A673 (cell line): Measurements from ENCODE around the gene DMAC2L. TPM values are rescaled to one million over a fixed set of nuclear protein-coding genes. Genes with fewer than 3 reads are reported as not detected.

Experiments
- BruUV-seq: library from RNA; stranded (reverse); fragments of 400-500 nt; replicated peaks from 2 replicates; lab custom pipeline; 2021; lab: Mats Ljungman, UMichigan
- CTCF ChIA-PET: fragments of 300-600 bp; sonication (Branson Sonifier 250); formaldehyde crosslinking; loops from one replicate; lab custom pipeline; 2022; ENCODE audit warnings: antibody characterized with exemption; lab: Charles Lee
- POLR2A ChIA-PET: fragments of 300-600 bp; sonication (Branson Sonifier 250); formaldehyde crosslinking; loops from one replicate; lab custom pipeline; 2022; ENCODE audit warnings: antibody characterized with exemption; ENCODE audit not compliant: low non-redundant PET; lab: Charles Lee
- DNase-seq: peaks from one replicate; pipeline ENCODE4 v3.0.0-alpha.2; 2015; ENCODE audit warnings: low spot score
- H3K27ac ChIP-seq: fragments of 200-600 bp; sonication (generic); 2 replicates; pipeline ENCODE4 v1.5.1; 2016; ENCODE audit warnings: mixed run types, low read depth, mild to moderate bottlenecking, mixed read lengths, antibody characterized with exemption, low read length; ENCODE audit not compliant: poor library complexity, severe bottlenecking
- H3K27me3 ChIP-seq: fragments of 200-600 bp; sonication (generic); replicated peaks from 2 replicates; pipeline ENCODE4 v1.6.1; 2017; ENCODE audit warnings: mixed run types, low read depth, mild to moderate bottlenecking, mixed read lengths, antibody characterized with exemption, low read length; ENCODE audit not compliant: insufficient read depth, poor library complexity
- H3K36me3 ChIP-seq: fragments of 200-600 bp; sonication (generic); 2 replicates; pipeline ENCODE4 v1.6.1; 2016; ENCODE audit warnings: mixed run types, mild to moderate bottlenecking, mixed read lengths, antibody characterized with exemption, low read length; ENCODE audit not compliant: insufficient read depth, poor library complexity, severe bottlenecking
- H3K4me1 ChIP-seq: fragments of 200-600 bp; sonication (generic); 2 replicates; pipeline ENCODE4 v1.6.1; 2017; ENCODE audit warnings: mixed run types, mild to moderate bottlenecking, mixed read lengths, antibody characterized with exemption, low read length; ENCODE audit not compliant: insufficient read depth, poor library complexity, severe bottlenecking
- H3K4me3 ChIP-seq: fragments of 200-600 bp; sonication (generic); 2 replicates; pipeline ENCODE4 v1.5.1; 2016; ENCODE audit warnings: low read depth, mixed run types, mild to moderate bottlenecking, mixed read lengths, low read length; ENCODE audit not compliant: poor library complexity, severe bottlenecking
- H3K9me3 ChIP-seq: fragments of 200-600 bp; sonication (generic); 2 replicates; pipeline ENCODE4 v1.6.1; 2016; ENCODE audit warnings: mixed run types, low read depth, mild to moderate bottlenecking, mixed read lengths, antibody characterized with exemption, low read length; ENCODE audit not compliant: poor library complexity, severe bottlenecking
- CTCF ChIP-seq: fragments of 300-800, 200-600 bp; sonication (generic); conservative IDR thresholded peaks from 2 replicates; pipeline ENCODE4 v1.5.1; 2017; ENCODE audit warnings: low read depth, mild to moderate bottlenecking, antibody characterized with exemption, low read length, moderate library complexity, mixed read lengths
- EZH2 ChIP-seq: fragments of 200-600 bp; sonication (generic); IDR thresholded peaks from 2 replicates; pipeline ENCODE4 v1.6.1; 2017; ENCODE audit warnings: borderline replicate concordance, low read depth, mild to moderate bottlenecking, mixed read lengths, antibody characterized with exemption, low read length; ENCODE audit not compliant: poor library complexity, severe bottlenecking
- intact Hi-C: fragments of 100-400 bp; cut with micrococcal nuclease; formaldehyde crosslinking; loops from one replicate; pipeline ENCODE4 v1.10.0; 2022; ENCODE audit not compliant: unreplicated experiment
- total RNA-seq: library from RNA; stranded (reverse); gene quantifications from 2 replicates; pipeline ENCODE4 v1.2.3, GENCODE V29; 2021

Gene DMAC2L
- total RNA-seq, 1 experiment from 2014 or later = 18.4 TPM

- DNase-seq = no peak
- H3K27ac ChIP-seq = no peak overlapping the region
- no peaks in the 10 kb centered on the region for H3K27me3 ChIP-seq
- no peaks in the 10 kb centered on the region for H3K4me1 ChIP-seq
- no peaks in the 10 kb centered on the region for H3K9me3 ChIP-seq
- no peak for TF ChIP-seq EZH2
- no peak overlapping the region for H3K4me3 ChIP-seq
- no TSS peak for BruUV-seq
- POLR2A ChIA-PET = no interaction called here
- CTCF ChIA-PET = no interaction called here
- H3K36me3 ChIP-seq = no peaks in the 10 kb centered on the region
- intact Hi-C loops = no loop called here
Observed at GRCh38 chr14:50265029-50265428, 47.1 kb upstream of the DMAC2L start.

- no peaks in the 10 kb centered on the region for H3K9me3 ChIP-seq
- intact Hi-C loops = no loop called here
- no peaks in the 10 kb centered on the region for H3K27me3 ChIP-seq
- no peak for TF ChIP-seq CTCF
- no peak for TF ChIP-seq EZH2
- BruUV-seq = no TSS peak
- no peak overlapping the region for H3K27ac ChIP-seq
- POLR2A ChIA-PET = no interaction called here
- no peaks in the 10 kb centered on the region for H3K36me3 ChIP-seq
- H3K4me3 ChIP-seq = no peak overlapping the region
- CTCF ChIA-PET = no interaction called here
- no peak for DNase-seq
- no peaks in the 10 kb centered on the region for H3K4me1 ChIP-seq
Observed at GRCh38 chr14:50270932-50271331, 41.2 kb upstream of the DMAC2L start.

GRCh38 chr14:50272498-50272897 is 39.6 kb upstream of the DMAC2L start:
- H3K4me1 ChIP-seq = no peaks in the 10 kb centered on the region
- intact Hi-C loops = no loop called here
- TF ChIP-seq EZH2 (no peak), CTCF (no peak)
- H3K9me3 ChIP-seq = no peaks in the 10 kb centered on the region
- no peak for DNase-seq
- ChIA-PET POLR2A (no interaction called here), CTCF (no interaction called here)
- H3K27ac ChIP-seq = no peak overlapping the region
- no peaks in the 10 kb centered on the region for H3K36me3 ChIP-seq
- BruUV-seq = no TSS peak
- no peaks in the 10 kb centered on the region for H3K27me3 ChIP-seq
- no peak overlapping the region for H3K4me3 ChIP-seq

GRCh38 chr14:50285861-50286260 is 26.3 kb upstream of the DMAC2L start:
- CTCF ChIA-PET = no interaction called here
- intact Hi-C loops = no loop called here
- BruUV-seq = no TSS peak

More at GRCh38 chr14:50285861-50286260, 26.3 kb upstream of the DMAC2L start:
- H3K4me1 ChIP-seq = no peaks in the 10 kb centered on the region
- H3K4me3 ChIP-seq = no peak overlapping the region
- no peaks in the 10 kb centered on the region for H3K27me3 ChIP-seq
- no peak overlapping the region for H3K27ac ChIP-seq
- H3K9me3 ChIP-seq = no peaks in the 10 kb centered on the region
- POLR2A ChIA-PET = interaction anchor here (0.6 kb wide), 1 partner anchor 19 kb away, joined by 3 read pairs; no protein-coding TSS in a partner anchor
- no peak for TF ChIP-seq CTCF
- peaks cover 5% of the 10 kb centered on the region for H3K36me3 ChIP-seq
- no peak for DNase-seq
